Breast epithelium (tissue), 4 donors: ENCODE measurements around the gene BPGM. TPM values are rescaled to one million over a fixed set of nuclear protein-coding genes. Genes with fewer than 3 reads are reported as not detected.
A peak's percentile ranks its signal among the peaks of the same experiment; 100 is the strongest.

ENCODE experiments used
- DNase-seq, 2 donors: peaks; one replicate each; pipeline ENCODE4 v3.0.0-alpha.2; 2019; ENCODE audit warnings: low spot score in 2 of 2
- H3K27ac ChIP-seq, 2 donors: fragments of 200-600 bp; sonication (generic) in 1 of 2; one replicate each; pipeline ENCODE4 v1.5.1; 2016 to 2019; ENCODE audit warnings: mild to moderate bottlenecking in 1 of 2
- H3K27me3 ChIP-seq, 2 donors: fragments of 200-600 bp; sonication (generic) in 1 of 2; one replicate each; pipeline versions ENCODE4 v1.5.1 to v1.6.0; 2017 to 2019; ENCODE audit warnings: control low read depth in 1 of 2, mild to moderate bottlenecking in 1 of 2
- H3K36me3 ChIP-seq: fragments of 200-600 bp; one replicate; pipeline ENCODE4 v1.5.1; 2019
- H3K4me1 ChIP-seq, 2 donors: fragments of 200-600 bp; sonication (generic); one replicate each; pipeline ENCODE4 v1.5.1; 2016 to 2019; ENCODE audit warnings: control low read depth in 1 of 2
- H3K4me3 ChIP-seq, 3 donors: fragments of 200-600 bp; sonication (generic); 1 replicate in 2 of 3; 2 replicates in 1 of 3; pipeline ENCODE4 v1.5.1; 2016 to 2019; ENCODE audit warnings: mild to moderate bottlenecking in 3 of 3, moderate library complexity in 2 of 3
- H3K9me3 ChIP-seq, 2 donors: fragments of 200-600 bp; sonication (generic) in 1 of 2; one replicate each; pipeline ENCODE4 v1.5.1; 2016 to 2019; ENCODE audit warnings: control low read depth in 1 of 2
- POLR2A ChIP-seq: fragments of 450-650 bp; IDR thresholded peaks from one replicate; pipeline ENCODE4 v1.6.1; 2016; ENCODE audit warnings: antibody characterized with exemption, mild to moderate bottlenecking, moderate library complexity
- POLR2AphosphoS5 ChIP-seq, 3 donors: sonication (generic); formaldehyde crosslinking; IDR thresholded peaks; one replicate each; pipeline ENCODE4 v1.6.1; 2017; ENCODE audit warnings: antibody characterized with exemption in 3 of 3
- intact Hi-C: fragments of 100-400 bp; cut with DNase I; formaldehyde crosslinking; loops from one replicate; pipeline ENCODE4 v1.15.1; 2023; ENCODE audit warnings: low total_unique reads
- total RNA-seq, 3 donors: library from RNA; depleted of rRNA; stranded (reverse); fragments of >200 nt; gene quantifications; one replicate each; pipeline ENCODE4 v1.1.0, GENCODE V29; 2016
- TF ChIP-seq, protein P1 (sequence below), 3 donors: fragments of 450-650 bp; IDR thresholded peaks; one replicate each; pipeline ENCODE4 v1.5.1; 2016 to 2017; ENCODE audit warnings: antibody characterized with exemption in 3 of 3, mild to moderate bottlenecking in 3 of 3, moderate library complexity in 3 of 3

BPGM gene
- total RNA-seq, 3 donors from 2014 or later = 12.3 to 18.7 (median 16.4) TPM

DNA sequence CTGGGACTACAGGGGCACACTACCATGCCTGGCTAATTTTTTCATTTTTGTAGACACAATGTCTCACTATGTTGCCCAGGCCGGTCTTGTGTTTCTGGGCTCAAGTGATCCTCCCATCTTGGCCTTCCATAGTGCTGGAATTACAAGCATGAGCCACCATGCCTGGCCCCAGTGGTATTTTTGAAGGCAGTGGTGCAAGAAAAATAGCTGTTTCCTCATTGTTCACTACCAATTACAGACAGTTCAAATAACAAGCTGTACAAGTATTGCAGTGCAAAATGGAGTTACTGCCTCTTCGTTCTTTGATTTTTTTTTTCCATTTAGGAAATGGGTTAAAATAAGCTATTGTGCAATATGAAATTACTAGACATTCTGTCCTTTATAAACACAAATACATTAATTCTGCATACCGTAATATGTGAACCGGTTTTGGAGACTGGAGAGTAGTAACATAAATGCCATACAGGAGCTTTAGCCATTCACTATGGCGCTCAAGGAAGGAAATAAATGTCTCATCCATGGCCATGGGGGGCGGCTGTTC is 35.0 kb upstream of the BPGM start:
- no peak for TF ChIP-seq POLR2A
- TF ChIP-seq POLR2AphosphoS5 (IDR thresholded peaks at IDR 0.05) = no peak
- TF ChIP-seq, protein P1, sequence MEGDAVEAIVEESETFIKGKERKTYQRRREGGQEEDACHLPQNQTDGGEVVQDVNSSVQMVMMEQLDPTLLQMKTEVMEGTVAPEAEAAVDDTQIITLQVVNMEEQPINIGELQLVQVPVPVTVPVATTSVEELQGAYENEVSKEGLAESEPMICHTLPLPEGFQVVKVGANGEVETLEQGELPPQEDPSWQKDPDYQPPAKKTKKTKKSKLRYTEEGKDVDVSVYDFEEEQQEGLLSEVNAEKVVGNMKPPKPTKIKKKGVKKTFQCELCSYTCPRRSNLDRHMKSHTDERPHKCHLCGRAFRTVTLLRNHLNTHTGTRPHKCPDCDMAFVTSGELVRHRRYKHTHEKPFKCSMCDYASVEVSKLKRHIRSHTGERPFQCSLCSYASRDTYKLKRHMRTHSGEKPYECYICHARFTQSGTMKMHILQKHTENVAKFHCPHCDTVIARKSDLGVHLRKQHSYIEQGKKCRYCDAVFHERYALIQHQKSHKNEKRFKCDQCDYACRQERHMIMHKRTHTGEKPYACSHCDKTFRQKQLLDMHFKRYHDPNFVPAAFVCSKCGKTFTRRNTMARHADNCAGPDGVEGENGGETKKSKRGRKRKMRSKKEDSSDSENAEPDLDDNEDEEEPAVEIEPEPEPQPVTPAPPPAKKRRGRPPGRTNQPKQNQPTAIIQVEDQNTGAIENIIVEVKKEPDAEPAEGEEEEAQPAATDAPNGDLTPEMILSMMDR (IDR thresholded peaks at IDR 0.05) = no peak
- intact Hi-C loops = no loop called here
- no peak overlapping the region for H3K27ac ChIP-seq

DNA sequence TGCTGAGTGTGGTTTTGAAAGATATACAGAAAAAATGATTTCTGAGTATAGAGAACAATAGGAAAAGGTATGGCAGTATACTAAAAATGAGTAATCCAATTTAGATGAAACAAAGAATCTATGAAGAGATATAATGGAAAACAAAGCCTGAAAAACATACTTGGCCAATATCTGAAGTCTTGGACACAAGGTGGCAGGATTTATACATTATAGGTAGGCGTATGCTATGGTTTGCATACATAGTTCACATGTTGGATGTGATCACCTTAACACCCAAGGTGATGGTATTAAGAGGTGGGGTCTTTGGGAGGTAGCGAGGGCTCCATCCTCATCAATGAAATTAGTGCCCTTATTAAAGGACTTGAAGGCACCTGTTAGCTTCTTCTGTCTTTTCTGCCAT is 34.5 kb upstream of the BPGM start:
- no peak for DNase-seq
- H3K4me1 ChIP-seq = no peaks in the 10 kb centered on the region
- no peak for TF ChIP-seq POLR2A
- TF ChIP-seq, protein P1 (IDR thresholded peaks at IDR 0.05) = no peak
- TF ChIP-seq POLR2AphosphoS5 (IDR thresholded peaks at IDR 0.05) = no peak
- H3K27me3 ChIP-seq = no peaks in the 10 kb centered on the region
- H3K4me3 ChIP-seq = no peak overlapping the region
- H3K27ac ChIP-seq = no peak overlapping the region
- intact Hi-C loops = no loop called here
- no peaks in the 10 kb centered on the region for H3K9me3 ChIP-seq
- H3K36me3 ChIP-seq = no peaks in the 10 kb centered on the region

More for the DNA sequence above, 35.0 kb upstream of the BPGM start:
- Histone ChIP-seq H3K27me3 (no peaks in the 10 kb centered on the region), H3K36me3 (no peaks in the 10 kb centered on the region), H3K4me3 (no peak overlapping the region), H3K9me3 (no peaks in the 10 kb centered on the region), H3K4me1 (no peaks in the 10 kb centered on the region)
- no peak for DNase-seq

DNA sequence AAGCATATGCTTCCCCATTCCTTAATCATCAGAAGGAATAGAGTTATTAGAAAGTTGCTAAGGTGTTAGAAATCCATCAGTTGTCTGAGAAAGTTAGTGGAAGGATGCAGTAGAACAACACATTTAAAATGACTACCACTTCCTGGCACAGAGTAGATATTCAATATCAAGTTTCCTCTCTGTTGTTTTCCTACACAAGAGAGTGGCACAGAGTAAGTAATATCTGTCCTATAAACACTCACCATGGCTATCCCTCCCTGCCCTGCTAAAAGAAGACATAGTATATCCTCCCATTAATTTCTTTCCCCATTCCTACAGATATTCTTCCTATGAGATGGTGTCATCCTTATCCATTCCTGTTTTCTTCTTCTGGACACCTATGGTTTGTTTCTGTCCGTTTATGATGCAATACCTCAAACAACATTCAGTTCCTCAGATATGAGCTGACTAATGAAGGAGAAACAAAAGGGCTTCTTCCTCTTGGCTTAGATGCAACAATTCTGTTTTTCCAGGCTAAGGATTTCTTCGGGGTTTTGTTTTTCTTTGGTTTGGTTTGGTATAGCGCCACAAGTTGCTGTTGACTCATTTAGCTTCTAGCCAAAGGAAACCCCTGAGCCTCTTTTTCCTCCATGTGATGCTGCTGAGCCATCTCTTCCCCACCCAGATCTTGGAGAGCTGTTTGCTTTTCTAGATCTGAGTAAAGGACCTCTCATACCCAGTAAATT is 32.9 kb upstream of the BPGM start:
- no peaks in the 10 kb centered on the region for H3K27me3 ChIP-seq
- peak overlapping the region; percentile 72 to 82 for H3K27ac ChIP-seq
- TF ChIP-seq POLR2A = no peak
- TF ChIP-seq POLR2AphosphoS5 (IDR thresholded peaks at IDR 0.05) = peak in 1 of 3 donors; percentile 15
- no peaks in the 10 kb centered on the region for H3K4me1 ChIP-seq
- no peaks in the 10 kb centered on the region for H3K9me3 ChIP-seq
- no peak for DNase-seq
- H3K36me3 ChIP-seq = no peaks in the 10 kb centered on the region
- H3K4me3 ChIP-seq = no peak overlapping the region
- intact Hi-C loops = no loop called here

DNA sequence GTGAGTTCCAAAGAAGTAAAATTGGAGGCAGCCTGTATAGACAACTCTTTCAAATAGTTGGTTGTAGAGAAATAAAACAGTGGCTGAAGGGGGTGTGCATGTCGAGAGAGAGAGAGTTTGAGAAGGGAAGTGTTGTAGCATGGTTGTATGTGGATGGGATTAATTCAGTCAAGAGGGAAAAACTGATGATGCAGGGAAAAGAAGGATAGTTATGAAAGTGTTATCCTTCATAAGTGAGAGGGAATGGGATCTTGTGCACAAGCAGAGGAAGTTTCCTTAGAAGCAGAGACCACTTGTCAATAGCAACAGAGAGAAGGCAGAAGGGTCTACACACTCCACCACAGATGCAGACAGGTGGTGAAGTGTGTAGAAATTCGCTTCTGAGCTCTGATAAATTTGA is 30.0 kb upstream of the BPGM start:
- no peaks in the 10 kb centered on the region for H3K9me3 ChIP-seq
- H3K27me3 ChIP-seq = no peaks in the 10 kb centered on the region
- H3K27ac ChIP-seq = no peak overlapping the region
- no peak overlapping the region for H3K4me3 ChIP-seq
- TF ChIP-seq, protein P1 (IDR thresholded peaks at IDR 0.05) = no peak
- TF ChIP-seq POLR2AphosphoS5 (IDR thresholded peaks at IDR 0.05) (no peak), POLR2A (no peak)
- intact Hi-C loops = no loop called here
- DNase-seq = no peak
- no peaks in the 10 kb centered on the region for H3K36me3 ChIP-seq
- H3K4me1 ChIP-seq = no peaks in the 10 kb centered on the region

DNA sequence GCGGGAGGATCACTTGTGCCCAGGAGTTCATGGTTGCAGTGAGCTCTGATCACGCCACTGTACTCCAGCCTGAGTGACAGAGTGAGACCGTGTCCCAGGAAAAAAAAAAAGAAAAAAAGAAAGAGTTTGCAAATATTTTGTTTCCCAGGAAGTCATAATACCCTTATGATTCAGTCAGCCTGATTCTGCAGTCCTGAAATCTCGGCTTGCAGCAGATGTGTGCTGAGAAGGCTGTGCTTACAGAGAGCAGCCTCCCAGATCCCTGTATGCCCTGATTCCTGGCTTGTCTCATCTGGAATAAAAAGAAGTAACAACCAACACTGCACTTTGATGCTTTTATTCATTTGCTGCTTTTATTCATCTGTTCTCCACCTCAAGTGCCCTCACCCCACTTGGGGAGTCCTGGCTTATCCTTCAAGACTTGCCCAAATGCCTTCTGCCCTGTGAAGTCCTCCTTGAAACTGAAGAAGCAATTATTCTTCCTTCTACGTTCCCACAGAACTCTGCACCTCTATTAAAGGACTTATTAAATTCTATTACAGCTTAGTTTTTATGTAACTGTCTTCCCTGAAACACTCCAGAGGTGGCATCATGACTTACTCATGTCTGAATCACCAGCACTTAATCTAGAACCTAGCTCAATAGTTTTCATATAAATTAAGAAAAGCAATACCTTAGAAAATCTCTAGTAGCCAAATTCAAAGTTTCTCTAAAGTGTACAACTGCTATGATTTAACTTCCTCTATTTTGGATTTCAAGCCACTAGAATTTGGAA is 27.7 kb upstream of the BPGM start:
- H3K4me1 ChIP-seq = no peaks in the 10 kb centered on the region
- H3K36me3 ChIP-seq = no peaks in the 10 kb centered on the region
- no peak overlapping the region for H3K4me3 ChIP-seq
- H3K27me3 ChIP-seq = no peaks in the 10 kb centered on the region
- H3K9me3 ChIP-seq = no peaks in the 10 kb centered on the region
- H3K27ac ChIP-seq = no peak overlapping the region
- TF ChIP-seq POLR2A = no peak
- TF ChIP-seq, protein P1 (IDR thresholded peaks at IDR 0.05) = no peak
- no peak for TF ChIP-seq POLR2AphosphoS5 (IDR thresholded peaks at IDR 0.05)
- DNase-seq = no peak
- intact Hi-C loops = no loop called here
